HepG2 (cell line): ENCODE results near the gene ANXA6. TPM values are rescaled to one million over a fixed set of nuclear protein-coding genes. Genes with fewer than 3 reads are reported as not detected.

Experiments used
- AHDC1 ChIP-seq: sonication (generic); formaldehyde crosslinking; IDR thresholded peaks from 2 replicates; pipeline ENCODE4 v1.5.1; 2020; ENCODE audit warnings: mild to moderate bottlenecking, missing genetic modification reagents, borderline replicate concordance
- CHD4 ChIP-seq: fragments of 200-600 bp; sonication (generic); IDR thresholded peaks from 2 replicates; pipeline ENCODE4 v1.7.0; 2017; ENCODE audit warnings: mild to moderate bottlenecking, low read length, borderline replicate concordance
- JUN ChIP-seq: sonication (generic); formaldehyde crosslinking; IDR thresholded peaks from 2 replicates; pipeline ENCODE4 v1.4.0; 2020; ENCODE audit warnings: mild to moderate bottlenecking, missing genetic modification reagents
- MAFF ChIP-seq: IDR thresholded peaks from 2 replicates; pipeline ENCODE4 v1.6.1; 2011; ENCODE audit warnings: low read depth, low read length, improper control_type of control experiment
- MATR3 ChIP-seq: sonication (generic); formaldehyde crosslinking; IDR thresholded peaks from 2 replicates; pipeline ENCODE4 v1.4.0; 2020; ENCODE audit warnings: missing genetic modification reagents
- NCOR1 ChIP-seq: fragments of 200-600 bp; sonication (generic); IDR thresholded peaks from 2 replicates; pipeline ENCODE4 v1.7.0; 2017; ENCODE audit warnings: antibody characterized with exemption, low read length, borderline replicate concordance
- REL ChIP-seq: sonication (generic); formaldehyde crosslinking; conservative IDR thresholded peaks from 2 replicates; pipeline ENCODE4 v1.8.0; 2022; ENCODE audit warnings: mild to moderate bottlenecking, missing genetic modification reagents, moderate library complexity
- ZNF335 ChIP-seq: sonication (generic); formaldehyde crosslinking; IDR thresholded peaks from 2 replicates; pipeline ENCODE4 v1.4.0; 2020; ENCODE audit warnings: missing genetic modification reagents
- ZNF468 ChIP-seq: sonication (generic); formaldehyde crosslinking; IDR thresholded peaks from 2 replicates; pipeline ENCODE4 v1.8.0; 2022; ENCODE audit warnings: mild to moderate bottlenecking, moderate library complexity, missing genetic modification reagents
- ZNF670 ChIP-seq: sonication (generic); formaldehyde crosslinking; IDR thresholded peaks from 2 replicates; pipeline ENCODE4 v1.8.0; 2022; ENCODE audit warnings: mild to moderate bottlenecking, missing genetic modification reagents, borderline replicate concordance
- ZNF768 ChIP-seq: sonication (generic); formaldehyde crosslinking; IDR thresholded peaks from 2 replicates; pipeline ENCODE4 v1.4.0; 2020; ENCODE audit warnings: missing genetic modification reagents
- ZNF841 ChIP-seq: sonication (generic); formaldehyde crosslinking; IDR thresholded peaks from 2 replicates; pipeline ENCODE4 v1.8.1; 2023; ENCODE audit warnings: missing genetic modification reagents, borderline replicate concordance
- polyA plus RNA-seq, 8 experiments: library from polyadenylated mRNA; depleted of rRNA in 3 of 8; stranded (reverse) in 7 of 8; unstranded in 1 of 8; fragments of >200 nt; fragmentation: Illumina TruSeq in 4 of 8; extraction: Trizol in 4 of 8; gene quantifications; 2 replicates each; pipeline versions ENCODE4 v1.2.1 to v1.2.3, GENCODE V29; 2011 to 2016; ENCODE audit warnings: low read depth in 4 of 8, missing spikeins in 1 of 8, mixed read lengths in 1 of 8; ENCODE audit not compliant: insufficient read depth in 1 of 8
- total RNA-seq, 5 experiments: library from RNA; depleted of rRNA; stranded (reverse); fragments of >200 nt; fragmentation: Illumina TruSeq; extraction: Trizol; gene quantifications; 2 replicates each; pipeline ENCODE4 v1.2.3, GENCODE V29; 2016; ENCODE audit warnings: low read depth in 1 of 5
- TF ChIP-seq, protein P1 (sequence below): sonication (generic); formaldehyde crosslinking; IDR thresholded peaks from 2 replicates; pipeline ENCODE4 v1.8.0; 2022; ENCODE audit warnings: missing genetic modification reagents, mild to moderate bottlenecking, borderline replicate concordance
- TF ChIP-seq, protein P2 (sequence below): sonication (generic); formaldehyde crosslinking; IDR thresholded peaks from 2 replicates; pipeline ENCODE4 v1.5.0; 2020; ENCODE audit warnings: missing genetic modification reagents
- TF ChIP-seq, protein P3 (sequence below): sonication (generic); formaldehyde crosslinking; IDR thresholded peaks from 2 replicates; pipeline ENCODE4 v1.5.1; 2020; ENCODE audit warnings: mild to moderate bottlenecking, missing genetic modification reagents, moderate library complexity

The ANXA6 gene
- total and polyA plus RNA-seq, 2 of the 13 experiments (the other 11 are each of a cell fraction or from before 2014, with no cell fraction given) = 103 to 125 TPM

DNA sequence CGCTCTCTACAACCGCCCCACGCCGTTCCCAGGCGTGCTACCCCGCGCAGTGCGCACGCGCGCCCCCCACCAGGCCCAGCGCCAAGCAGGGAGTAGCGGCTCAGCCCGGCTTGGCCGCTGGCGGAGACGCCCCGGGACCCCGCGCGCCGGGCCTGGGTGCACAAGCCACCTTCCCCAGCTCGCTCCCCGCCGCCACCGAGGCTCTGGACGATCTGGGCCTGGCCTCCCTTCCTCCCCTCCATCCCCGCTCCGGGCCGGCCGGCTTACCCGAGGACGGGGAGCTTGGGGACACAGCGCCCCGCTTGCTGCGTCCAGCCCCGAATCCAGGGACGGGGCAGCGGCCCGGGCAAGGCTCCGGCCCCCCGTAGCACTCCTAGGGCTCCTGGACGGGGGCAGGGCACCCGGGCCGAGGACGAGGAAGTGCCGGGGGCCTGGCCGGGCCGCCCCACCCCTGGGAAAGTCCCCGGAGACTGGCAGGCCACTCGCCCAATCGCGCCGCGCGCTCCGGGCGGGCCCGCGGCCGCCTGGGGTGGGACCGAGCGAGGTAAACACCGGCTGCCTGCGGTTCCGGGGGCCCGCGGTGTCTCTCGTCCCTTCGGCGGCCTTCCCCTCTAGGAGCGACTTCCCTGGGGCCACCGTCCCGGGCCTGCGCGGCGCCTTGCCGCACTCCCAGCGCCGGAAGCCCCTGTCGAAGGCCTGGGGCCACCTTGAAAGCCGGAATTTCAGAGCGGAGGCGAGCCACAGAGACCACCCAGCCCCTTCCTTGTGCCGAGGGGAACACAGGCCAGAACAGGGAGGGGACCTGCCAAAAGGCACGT, 76.8 kb downstream of the ANXA6 start, which contains the start of gene TNIP1 (continued):
- TF ChIP-seq ZNF841 (CRISPR knock-in tag) (no peak), ZNF670 (no peak; the same call in none of the 2 replicates), REL (peak; percentile 47; the same call in 1 of the 2 replicates), AHDC1 (CRISPR knock-in tag) (peak; percentile 65), MATR3 (CRISPR knock-in tag) (no peak), ZNF468 (0 out of 2 replicates have a peak, but pooled peaks have one; percentile 78), JUN (0 out of 2 replicates have a peak, but pooled peaks have one; percentile 43), CHD4 (no peak), NCOR1 (no peak), MAFF (no peak), ZNF768 (CRISPR knock-in tag) (peak; percentile 30; the same call in 1 of the 2 replicates), ZNF335 (CRISPR knock-in tag) (peak; percentile 70; the same call in 1 of the 2 replicates)
- TF ChIP-seq, protein P1, sequence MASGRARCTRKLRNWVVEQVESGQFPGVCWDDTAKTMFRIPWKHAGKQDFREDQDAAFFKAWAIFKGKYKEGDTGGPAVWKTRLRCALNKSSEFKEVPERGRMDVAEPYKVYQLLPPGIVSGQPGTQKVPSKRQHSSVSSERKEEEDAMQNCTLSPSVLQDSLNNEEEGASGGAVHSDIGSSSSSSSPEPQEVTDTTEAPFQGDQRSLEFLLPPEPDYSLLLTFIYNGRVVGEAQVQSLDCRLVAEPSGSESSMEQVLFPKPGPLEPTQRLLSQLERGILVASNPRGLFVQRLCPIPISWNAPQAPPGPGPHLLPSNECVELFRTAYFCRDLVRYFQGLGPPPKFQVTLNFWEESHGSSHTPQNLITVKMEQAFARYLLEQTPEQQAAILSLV = peak; percentile 83; the same call in 1 of the 2 replicates
- TF ChIP-seq, protein P2, sequence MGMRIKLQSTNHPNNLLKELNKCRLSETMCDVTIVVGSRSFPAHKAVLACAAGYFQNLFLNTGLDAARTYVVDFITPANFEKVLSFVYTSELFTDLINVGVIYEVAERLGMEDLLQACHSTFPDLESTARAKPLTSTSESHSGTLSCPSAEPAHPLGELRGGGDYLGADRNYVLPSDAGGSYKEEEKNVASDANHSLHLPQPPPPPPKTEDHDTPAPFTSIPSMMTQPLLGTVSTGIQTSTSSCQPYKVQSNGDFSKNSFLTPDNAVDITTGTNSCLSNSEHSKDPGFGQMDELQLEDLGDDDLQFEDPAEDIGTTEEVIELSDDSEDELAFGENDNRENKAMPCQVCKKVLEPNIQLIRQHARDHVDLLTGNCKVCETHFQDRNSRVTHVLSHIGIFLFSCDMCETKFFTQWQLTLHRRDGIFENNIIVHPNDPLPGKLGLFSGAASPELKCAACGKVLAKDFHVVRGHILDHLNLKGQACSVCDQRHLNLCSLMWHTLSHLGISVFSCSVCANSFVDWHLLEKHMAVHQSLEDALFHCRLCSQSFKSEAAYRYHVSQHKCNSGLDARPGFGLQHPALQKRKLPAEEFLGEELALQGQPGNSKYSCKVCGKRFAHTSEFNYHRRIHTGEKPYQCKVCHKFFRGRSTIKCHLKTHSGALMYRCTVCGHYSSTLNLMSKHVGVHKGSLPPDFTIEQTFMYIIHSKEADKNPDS (CRISPR knock-in tag) = no peak
- TF ChIP-seq, protein P3, sequence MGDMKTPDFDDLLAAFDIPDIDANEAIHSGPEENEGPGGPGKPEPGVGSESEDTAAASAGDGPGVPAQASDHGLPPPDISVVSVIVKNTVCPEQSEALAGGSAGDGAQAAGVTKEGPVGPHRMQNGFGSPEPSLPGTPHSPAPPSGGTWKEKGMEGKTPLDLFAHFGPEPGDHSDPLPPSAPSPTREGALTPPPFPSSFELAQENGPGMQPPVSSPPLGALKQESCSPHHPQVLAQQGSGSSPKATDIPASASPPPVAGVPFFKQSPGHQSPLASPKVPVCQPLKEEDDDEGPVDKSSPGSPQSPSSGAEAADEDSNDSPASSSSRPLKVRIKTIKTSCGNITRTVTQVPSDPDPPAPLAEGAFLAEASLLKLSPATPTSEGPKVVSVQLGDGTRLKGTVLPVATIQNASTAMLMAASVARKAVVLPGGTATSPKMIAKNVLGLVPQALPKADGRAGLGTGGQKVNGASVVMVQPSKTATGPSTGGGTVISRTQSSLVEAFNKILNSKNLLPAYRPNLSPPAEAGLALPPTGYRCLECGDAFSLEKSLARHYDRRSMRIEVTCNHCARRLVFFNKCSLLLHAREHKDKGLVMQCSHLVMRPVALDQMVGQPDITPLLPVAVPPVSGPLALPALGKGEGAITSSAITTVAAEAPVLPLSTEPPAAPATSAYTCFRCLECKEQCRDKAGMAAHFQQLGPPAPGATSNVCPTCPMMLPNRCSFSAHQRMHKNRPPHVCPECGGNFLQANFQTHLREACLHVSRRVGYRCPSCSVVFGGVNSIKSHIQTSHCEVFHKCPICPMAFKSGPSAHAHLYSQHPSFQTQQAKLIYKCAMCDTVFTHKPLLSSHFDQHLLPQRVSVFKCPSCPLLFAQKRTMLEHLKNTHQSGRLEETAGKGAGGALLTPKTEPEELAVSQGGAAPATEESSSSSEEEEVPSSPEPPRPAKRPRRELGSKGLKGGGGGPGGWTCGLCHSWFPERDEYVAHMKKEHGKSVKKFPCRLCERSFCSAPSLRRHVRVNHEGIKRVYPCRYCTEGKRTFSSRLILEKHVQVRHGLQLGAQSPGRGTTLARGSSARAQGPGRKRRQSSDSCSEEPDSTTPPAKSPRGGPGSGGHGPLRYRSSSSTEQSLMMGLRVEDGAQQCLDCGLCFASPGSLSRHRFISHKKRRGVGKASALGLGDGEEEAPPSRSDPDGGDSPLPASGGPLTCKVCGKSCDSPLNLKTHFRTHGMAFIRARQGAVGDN = peak; percentile 93
